ENCODE measurements around the gene SGTA. TPM values are rescaled to one million over a fixed set of nuclear protein-coding genes. Genes with fewer than 3 reads are reported as not detected.

The SGTA gene
- total and polyA plus RNA-seq, 9 of the 15 experiments (the other 6 are each of a cell fraction or from before 2014, with no cell fraction given) = 1.4 to 110 (median 49.9) TPM

DNA sequence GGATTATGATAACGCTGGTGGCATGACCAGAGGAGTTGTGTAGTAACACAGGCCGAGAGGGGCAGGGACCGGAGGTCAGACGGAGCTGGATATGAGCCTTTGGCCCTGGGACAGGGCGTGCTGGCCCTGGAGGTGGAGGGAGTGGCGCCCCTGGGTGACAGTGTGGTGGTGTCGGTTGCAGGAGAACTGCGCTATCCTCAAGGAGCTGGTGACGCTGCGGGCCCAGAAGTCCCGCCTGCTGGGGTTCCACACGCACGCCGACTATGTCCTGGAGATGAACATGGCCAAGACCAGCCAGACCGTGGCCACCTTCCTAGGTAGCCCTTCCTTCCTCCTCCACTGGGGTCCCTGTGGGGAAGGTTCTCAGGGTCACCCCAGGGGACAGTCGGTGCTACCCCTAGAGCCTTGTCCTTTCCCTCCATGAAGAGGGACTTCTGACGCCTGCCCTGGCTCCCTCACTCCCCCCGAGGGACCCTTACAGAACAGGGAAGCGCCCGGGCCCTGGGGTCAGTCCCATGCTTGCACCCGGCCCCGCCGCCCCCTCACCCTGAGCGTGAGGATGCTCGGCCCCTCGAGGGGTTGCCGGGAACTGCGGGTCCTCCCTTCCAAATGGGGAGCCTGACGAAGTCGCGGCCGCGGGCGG is 23.8 kb upstream of the SGTA start:
- ChIA-PET POLR2A (no interaction called here), CTCF (ENCODE audit: low intra/inter-chr PET ratio) (interaction anchor here (0.6 kb wide), 1 partner anchor 465 kb away, joined by 3 read pairs; no protein-coding TSS in a partner anchor)
- no peaks in the 10 kb centered on the region for H3K79me2 ChIP-seq (ENCODE audit: control insufficient read depth, insufficient read depth, low read length)
- H3K4me1 ChIP-seq (replicated peaks in 1 of 2; ENCODE audit: control insufficient read depth in 2 of 2, insufficient read depth in 2 of 2, low read length in 2 of 2) = peaks cover 0 to 8% of the 10 kb centered on the region in 2 experiments; a peak in 2 of 5 replicates
- ATAC-seq = no peak
- H3K9me3 ChIP-seq (replicated peaks; ENCODE audit: control insufficient read depth, insufficient read depth, low read depth, low read length) = no peaks in the 10 kb centered on the region
- in situ Hi-C loops (cut with MboI) (no loop called here), intact Hi-C loops (cut with micrococcal nuclease) (no loop called here)
- H2AFZ ChIP-seq (ENCODE audit: low read depth, low read length) = no peak overlapping the region
- no peak for FAIRE-seq
- no peak overlapping the region for H3K9ac ChIP-seq (ENCODE audit: insufficient read depth in 1 of 2, low read depth in 2 of 2, low read length in 2 of 2)
- no peak overlapping the region for H3K4me2 ChIP-seq (ENCODE audit: insufficient read depth, low read length)
- H3K9me1 ChIP-seq (ENCODE audit: control insufficient read depth, insufficient read depth, low read length) = no peaks in the 10 kb centered on the region
- DNase-seq (ENCODE audit: extremely low read depth in 1 of 4, low spot score in 3 of 4) = no peak
- H3K27ac ChIP-seq (ENCODE audit: extremely low read depth, low read depth, low read length) = no peak overlapping the region
- H3K36me3 ChIP-seq (ENCODE audit: control insufficient read depth, insufficient read depth, low read length) = peaks cover 92% of the 10 kb centered on the region; the same call in 2 of the 3 replicates
- H3K4me3 ChIP-seq = no peak overlapping the region
- H3K27me3 ChIP-seq (ENCODE audit: control insufficient read depth in 2 of 2, insufficient read depth in 2 of 2, low read length in 2 of 2) = no peaks in the 10 kb centered on the region
- over 99% methylated on average over 14 of the region's 34 CpGs for WGBS (ENCODE audit: insufficient coverage, low coverage, missing lambda C conversion rate)
- H4K20me1 ChIP-seq (replicated peaks; ENCODE audit: control insufficient read depth, insufficient read depth, low read length) = no peaks in the 10 kb centered on the region
- BruUV-seq (replicated peaks) = no TSS peak
- TF ChIP-seq PREB (CRISPR knock-in tag; IDR thresholded peaks at IDR 0.05) = no peak
- TF ChIP-seq TGIF2 (CRISPR knock-in tag; IDR thresholded peaks at IDR 0.05) = no peak
- no peak for TF ChIP-seq AFF1 (IDR thresholded peaks at IDR 0.05; ENCODE audit: low read depth in 1 of 2, partially characterized antibody in 2 of 2)
- TF ChIP-seq ZBED1 (IDR thresholded peaks at IDR 0.05) = no peak
- no peak for TF ChIP-seq TOE1 (IDR thresholded peaks at IDR 0.05; ENCODE audit: borderline replicate concordance)
- no peak for TF ChIP-seq TOE1 (CRISPR knock-in tag; IDR thresholded peaks at IDR 0.05; ENCODE audit: borderline replicate concordance, low read depth)
- no peak for TF ChIP-seq MBD2 (IDR thresholded peaks at IDR 0.05; ENCODE audit: borderline replicate concordance, low read depth)
- no peak for TF ChIP-seq ETV5 (CRISPR knock-in tag; IDR thresholded peaks at IDR 0.05; ENCODE audit: low read depth)
- no peak for TF ChIP-seq NFIX (CRISPR knock-in tag; IDR thresholded peaks at IDR 0.05; ENCODE audit: low read depth)
- no peak for TF ChIP-seq EHMT2 (IDR thresholded peaks at IDR 0.05)
- TF ChIP-seq EGR1 (conservative IDR thresholded peaks at IDR 0.05) = no peak
- no peak for TF ChIP-seq RERE (CRISPR knock-in tag; IDR thresholded peaks at IDR 0.05; ENCODE audit: borderline replicate concordance)

Measured in K562 (cell line).